Stimulated activated CD4-positive, alpha-beta T cell treated with anti-CD3 and anti-CD28 coated beads, Interleukin-15, amount 100 ng/mL, for 24 hours (primary cell): Measurements from ENCODE around the gene STPG1.
A peak's percentile ranks its signal among the peaks of the same experiment; 100 is the strongest.

Source experiments
- DNase-seq: peaks from one replicate; pipeline ENCODE4 v3.0.0-alpha.2; 2020

The STPG1 gene

DNA sequence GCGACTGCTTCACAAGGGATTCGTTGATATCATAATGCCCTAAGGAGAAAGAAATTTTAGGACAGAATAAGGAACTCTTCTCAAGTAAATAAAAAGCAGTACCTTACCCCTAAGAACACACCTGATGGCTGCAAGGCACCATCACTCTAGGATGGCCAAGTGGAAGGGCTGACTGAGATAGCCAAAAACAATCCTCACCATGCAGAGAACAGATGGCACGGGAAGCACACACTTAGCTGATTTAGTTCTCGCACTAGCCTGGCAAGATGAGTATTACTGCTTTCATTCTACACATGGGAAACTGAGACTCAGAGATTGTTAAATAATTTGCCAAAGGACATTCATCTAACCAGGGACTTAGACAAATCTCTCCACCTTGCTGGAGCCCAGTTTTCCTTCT is 43.8 kb downstream of the STPG1 start:
- DNase-seq, result no peak

GRCh38 chr1:24369199-24369598 is 44.4 kb downstream of the STPG1 start:
- DNase-seq, result no peak

GRCh38 chr1:24366707-24367106 is 46.9 kb downstream of the STPG1 start:
- DNase-seq, result no peak

GRCh38 chr1:24364975-24365678 is 48.5 kb downstream of the STPG1 start:
- peak; percentile 60 for DNase-seq

DNA sequence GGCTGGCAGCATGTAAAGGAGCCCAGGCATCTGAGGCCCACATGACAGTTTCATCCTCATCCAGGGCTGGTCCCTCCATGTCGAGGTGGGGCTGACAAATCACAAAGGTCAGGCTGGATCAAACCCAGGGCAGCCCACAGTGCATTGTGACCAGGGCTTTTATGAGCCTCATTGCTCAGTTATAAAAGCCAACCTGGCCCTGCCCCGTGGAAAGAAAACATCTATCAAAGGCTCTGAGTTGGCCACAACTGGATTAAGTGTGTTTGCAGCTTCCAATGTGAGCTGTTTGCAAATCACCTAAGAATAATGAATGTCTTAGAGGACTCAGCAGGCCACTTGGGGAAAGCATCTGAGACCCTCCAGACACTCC is 49.0 kb downstream of the STPG1 start:
- no peak for DNase-seq

GRCh38 chr1:24363994-24364393 is 49.6 kb downstream of the STPG1 start:
- DNase-seq, result no peak

DNA sequence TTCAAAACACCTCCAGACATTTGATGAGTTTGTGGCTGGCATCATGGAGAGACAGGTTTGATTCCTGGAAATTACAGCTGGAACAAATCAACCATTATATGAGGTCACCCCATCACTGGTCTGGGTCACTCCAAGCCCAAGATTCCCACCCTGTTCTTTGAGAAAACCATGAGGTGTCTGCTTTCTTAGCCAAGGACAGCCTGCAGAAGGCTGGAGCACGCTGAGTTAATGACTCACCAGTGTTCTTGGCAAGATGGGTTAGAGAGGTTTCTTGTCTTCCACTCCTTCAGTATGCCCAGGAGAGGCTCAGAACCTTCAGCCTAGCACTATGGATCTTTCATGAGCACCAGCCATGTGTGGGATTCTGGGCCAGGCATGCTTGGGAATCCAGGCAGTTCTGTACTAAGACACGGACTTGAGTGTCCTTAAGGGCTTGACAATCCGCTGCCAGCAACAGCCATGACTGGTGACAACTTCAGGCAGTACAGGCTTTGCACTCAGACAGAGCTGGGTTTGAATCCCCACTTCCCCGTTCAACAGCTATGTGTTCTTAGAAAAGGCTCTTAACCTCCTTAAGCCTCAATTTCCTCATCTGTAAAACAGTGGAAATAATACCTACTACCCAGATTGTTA is 50.5 kb downstream of the STPG1 start:
- DNase-seq, result no peak

DNA sequence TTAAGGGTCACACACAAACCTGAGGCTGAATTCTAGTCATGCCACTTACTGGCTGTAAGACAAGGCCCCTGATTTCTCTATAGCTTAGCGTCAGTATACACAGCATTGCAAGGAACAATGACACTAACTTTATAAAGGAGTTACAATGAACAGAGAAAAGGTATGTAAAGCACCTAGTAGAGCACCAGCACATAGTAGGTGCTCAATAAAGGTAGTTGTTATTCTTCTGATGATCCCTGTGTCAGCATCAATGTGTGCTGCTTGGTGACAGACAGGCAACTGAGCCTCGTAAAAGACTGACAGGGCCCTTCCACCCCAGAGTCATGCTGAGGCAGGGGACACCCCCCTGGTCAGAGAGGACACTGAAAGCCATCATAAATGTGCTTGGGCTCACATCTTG is 51.2 kb downstream of the STPG1 start:
- DNase-seq, result no peak

DNA sequence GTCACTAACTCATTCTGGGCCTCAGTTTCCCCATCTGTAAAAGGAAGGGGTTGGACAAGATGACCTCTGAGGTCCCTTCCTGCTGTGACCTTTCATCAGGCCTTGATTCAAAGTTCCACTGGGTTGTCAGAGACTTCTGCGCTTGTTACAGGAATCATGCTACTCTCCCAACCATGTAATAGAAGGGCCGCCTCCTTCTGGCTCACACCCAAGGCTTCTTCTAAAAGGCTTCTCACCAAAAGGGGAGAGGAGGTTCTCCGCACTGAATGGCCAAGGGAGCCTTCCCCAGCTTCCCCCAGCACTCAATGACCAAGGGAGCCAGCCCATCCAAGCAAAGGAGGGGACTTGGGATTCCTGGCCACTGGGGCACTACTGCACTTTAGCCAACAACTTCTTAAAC is 51.8 kb downstream of the STPG1 start:
- DNase-seq, result no peak

- DNase-seq, result no peak
These were observed 52.9 kb downstream of the STPG1 start for GRCh38 chr1:24360681-24361080.

- no peak for DNase-seq
These were observed 56.5 kb downstream of the STPG1 start for GRCh38 chr1:24357038-24357437.

DNA sequence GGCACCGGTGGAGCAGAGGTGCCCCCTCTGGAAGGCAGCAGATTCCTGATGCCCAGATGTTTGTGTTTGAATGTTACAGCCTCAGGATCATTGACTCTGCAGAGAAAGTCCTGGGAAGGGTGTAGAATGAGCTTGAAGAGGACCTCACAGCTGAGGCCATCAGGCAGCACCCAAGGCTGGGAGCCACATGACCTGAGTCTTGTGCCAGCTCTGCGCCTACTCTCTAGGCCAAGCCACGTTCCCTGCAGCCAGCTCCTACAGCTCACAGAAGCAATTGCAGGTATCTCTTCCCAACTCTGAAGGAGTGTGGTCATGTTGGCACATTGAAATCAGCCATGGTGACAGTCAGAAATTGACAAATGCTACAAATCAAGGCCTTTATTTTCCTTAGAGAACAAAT is 58.1 kb downstream of the STPG1 start:
- DNase-seq, result no peak

- no peak for DNase-seq
These were observed 60.2 kb downstream of the STPG1 start for GRCh38 chr1:24353292-24353891.

DNA sequence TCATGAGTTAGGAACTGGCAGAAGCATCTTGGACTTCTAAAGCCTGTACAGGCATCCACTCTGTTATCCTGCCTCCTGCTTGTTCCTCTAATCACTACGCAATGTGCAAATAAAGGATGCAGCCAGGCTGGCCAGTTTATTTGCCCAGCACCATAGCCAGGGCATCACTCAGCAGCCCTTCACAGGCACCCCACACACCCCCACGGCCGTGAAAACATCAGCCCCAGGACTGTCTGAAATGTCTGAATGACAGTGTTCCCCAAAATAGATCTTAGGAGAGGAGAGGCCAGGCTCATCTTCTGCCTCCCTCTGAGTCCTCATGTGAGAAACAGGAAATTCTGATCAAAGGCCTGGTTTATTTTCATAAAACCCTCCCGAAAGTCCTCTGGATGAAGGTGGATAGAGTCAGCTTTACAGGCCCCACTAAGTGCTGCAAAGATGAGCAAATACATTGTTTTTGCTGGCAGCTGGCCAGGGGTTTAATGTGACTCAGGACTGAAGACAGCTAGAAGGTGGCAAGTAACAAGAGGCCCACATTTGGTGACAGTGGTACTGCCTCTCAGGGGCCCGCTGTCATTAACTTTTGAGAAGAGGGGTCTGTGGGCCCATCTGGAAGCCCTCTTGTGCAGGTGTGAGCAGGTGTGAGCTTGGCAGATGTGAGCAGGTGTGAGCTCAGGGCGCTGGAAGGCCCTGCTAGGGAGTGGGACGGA is 61.5 kb downstream of the STPG1 start:
- DNase-seq, result peak; percentile 82

GRCh38 chr1:24351247-24351646 is 62.3 kb downstream of the STPG1 start:
- peak; percentile 37 for DNase-seq

- DNase-seq, result peak; percentile 54
These were observed 63.7 kb downstream of the STPG1 start for GRCh38 chr1:24349891-24350290.

GRCh38 chr1:24348196-24348595 is 65.4 kb downstream of the STPG1 start:
- DNase-seq, result no peak

DNA sequence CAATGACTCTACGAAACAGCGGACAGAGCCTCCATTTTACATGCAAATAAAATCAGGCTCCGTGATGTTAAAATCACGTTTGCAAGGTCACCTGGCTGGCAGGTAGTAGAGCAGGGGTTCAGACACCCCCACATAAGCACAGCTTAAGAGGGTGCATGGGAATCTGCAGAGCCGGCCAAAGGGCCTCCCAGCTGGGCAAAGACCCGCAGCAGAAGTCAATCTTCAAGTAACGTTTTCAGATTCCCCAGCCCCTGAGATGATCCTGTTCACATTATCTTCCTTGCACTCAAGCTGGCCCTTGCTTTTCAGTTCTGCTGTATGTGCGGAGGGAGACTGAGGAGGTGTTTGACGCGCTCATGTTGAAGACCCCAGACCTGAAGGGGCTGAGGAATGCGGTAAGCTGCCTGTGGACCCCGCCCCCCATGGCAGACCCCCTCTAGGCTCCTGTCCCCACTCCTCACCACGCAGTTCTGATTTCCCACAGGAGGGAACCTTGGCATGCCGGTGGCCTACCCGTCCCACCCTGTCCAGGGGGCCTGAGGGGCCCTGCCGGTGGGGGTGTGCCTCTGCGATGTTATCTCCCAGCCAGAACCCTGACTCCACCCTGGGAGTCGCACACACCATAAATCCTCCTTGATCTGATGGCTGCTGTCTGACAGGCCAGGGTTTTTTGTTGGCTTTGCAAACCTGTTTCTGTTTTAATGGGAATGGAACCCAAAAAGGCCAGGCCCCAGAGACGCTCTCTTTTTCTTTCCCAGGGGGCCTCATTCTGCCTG is 66.2 kb downstream of the STPG1 start:
- DNase-seq, result no peak

DNA sequence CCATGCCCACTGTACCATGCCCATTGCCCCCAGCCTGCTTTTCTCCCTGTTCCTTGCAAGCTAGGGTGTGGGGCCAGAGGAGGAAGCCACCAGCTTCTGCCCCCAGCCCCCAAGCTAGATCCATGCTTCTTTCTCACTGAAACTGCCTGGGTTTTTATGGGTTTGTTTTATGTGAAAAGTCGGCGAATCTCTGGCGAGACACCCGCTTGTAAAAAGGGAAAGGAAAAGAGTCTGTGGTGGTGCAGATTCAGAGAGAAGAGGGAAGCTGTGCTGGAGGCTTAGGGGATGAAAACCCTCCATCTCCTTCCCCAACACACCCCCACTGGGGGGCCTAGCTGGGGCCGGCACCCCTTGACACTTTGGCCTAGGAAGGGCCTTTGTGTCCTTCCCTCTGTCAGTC is 68.2 kb downstream of the STPG1 start:
- DNase-seq, result no peak

- no peak for DNase-seq
These were observed 69.4 kb downstream of the STPG1 start for GRCh38 chr1:24344090-24344742.

DNA sequence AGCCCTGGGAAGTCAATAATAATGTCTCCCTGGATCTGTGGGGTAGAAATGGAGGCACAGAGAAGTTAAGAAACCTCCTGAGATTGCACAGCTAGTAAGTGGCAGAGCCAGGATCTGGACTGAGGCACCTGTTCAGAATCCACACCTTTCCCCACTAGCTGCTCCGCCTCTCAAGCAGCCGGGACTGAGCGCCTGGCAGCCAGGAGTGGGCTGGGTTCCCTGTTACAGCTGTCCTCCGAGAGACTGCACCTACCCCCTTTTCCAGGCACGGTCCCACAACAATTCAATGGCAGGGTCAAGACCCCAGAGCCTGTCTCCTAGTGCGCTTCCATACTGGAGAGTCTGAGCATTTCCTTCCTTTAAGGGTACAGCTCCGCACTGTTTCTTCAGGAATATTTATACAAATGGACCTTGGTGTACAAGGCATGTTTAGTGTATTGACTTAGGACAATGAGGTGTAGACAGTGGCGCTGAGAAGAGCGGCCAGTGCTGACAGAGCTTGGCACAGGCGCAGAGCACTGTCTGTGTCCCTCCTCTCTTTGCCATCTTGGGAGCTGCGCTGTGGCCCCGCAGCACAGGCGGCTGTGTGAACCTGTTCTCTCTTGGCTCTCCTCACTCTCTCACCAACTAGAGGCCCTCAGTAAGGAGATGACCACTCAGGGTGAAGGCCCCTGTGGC is 70.0 kb downstream of the STPG1 start:
- DNase-seq, result no peak

DNA sequence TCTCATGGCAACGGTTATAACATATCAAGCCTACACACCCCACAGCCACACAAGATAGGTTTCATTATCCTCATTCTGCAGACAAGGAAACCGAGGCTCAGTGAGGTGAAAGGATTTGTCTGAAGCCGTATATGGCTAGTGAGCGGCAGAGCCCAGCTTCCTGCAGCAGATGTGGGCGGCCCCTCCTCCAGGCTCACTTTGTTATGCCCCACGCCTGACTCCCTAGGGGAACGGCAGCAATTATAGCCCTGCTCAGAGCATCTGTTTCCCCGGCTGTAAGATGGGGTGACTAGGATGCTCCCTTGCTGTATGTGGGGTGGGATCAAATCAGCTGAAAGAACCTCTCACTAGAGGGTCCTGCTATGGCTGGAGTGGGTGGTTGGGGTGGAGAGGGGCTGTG is 72.3 kb downstream of the STPG1 start:
- DNase-seq, result no peak
